ENCODE measurements around the gene RETREG1.

RETREG1 gene

DNA sequence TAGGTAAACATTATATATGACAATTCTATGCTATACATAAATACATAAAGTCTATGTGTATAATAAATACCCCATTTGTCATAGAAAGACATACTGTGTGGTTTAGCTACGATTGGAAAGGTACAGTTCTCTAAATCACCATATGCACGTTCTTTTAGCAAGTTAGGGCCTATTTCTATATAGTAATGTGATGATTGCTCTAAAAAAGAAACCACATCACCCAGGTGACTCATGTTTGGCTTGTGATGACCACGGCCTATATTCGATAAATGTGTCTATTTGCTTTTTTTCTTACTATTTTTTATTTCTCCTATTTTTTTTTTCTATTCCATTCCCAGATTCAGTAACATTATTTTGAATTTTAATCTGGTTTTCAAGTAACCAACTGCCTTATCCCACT lies 34.7 kb downstream of the RETREG1 start:
- DNase-seq (ENCODE audit: insufficient read length, low spot score): no peak
- TF ChIP-seq POLR2A (IDR thresholded peaks at IDR 0.05; ENCODE audit: low read depth, low read length): no peak
- no peak for FAIRE-seq

DNA sequence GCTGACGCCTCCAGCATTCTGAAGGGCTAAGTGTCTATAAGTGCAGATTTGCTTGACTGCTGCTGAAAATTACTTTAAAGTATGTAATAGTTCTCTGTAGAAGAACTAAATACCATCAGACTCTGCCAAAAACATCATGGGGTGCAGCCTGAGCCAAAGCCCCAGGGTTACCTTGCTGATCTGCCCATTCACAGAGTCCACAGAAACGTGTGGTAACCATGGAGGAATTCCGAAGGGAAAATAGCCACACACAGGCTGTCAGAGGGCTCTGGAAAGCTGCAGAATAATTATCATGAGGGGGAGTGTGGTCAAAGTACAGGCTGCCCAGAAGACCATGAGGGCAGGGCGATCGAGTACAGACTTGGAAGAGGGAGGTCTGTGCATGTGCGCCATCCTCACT lies 36.4 kb downstream of the RETREG1 start:
- FAIRE-seq (no peak), DNase-seq (ENCODE audit: insufficient read length, low spot score) (no peak)
- no peak for TF ChIP-seq POLR2A (IDR thresholded peaks at IDR 0.05; ENCODE audit: low read depth, low read length)

DNA sequence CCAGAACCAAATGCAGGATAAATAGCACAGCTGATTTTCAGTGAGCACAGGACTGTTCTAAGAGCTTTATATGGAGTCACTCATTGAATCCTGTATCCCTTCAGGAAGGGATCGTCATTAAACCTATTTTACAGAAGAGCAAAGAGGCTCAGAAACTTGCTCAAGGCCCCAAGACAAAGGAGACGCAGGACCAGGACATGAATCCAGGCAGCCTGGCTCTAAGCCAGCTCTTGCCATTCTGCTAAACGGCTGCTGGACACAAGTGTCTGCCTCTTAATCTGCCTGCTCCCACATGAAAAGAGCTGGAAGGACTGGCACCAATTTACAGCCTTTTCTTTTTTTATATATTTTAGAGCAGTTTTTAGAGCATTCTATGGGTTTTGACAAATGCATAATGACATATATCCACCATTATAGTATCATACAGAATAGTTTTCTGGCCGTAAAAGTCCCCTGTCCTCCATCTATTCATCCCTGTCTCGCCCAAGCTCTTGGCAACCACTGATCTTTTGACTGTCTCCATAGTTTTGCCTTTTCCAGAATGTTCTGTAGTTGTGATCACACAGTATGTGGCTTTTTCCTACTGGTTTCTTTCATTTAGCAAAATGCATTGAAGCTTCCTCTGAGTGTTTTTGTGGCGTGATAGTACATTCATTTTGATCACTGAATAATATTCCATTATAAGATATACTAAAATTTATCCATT lies 37.5 kb downstream of the RETREG1 start:
- no peak for DNase-seq (ENCODE audit: insufficient read length, low spot score)
- TF ChIP-seq POLR2A (IDR thresholded peaks at IDR 0.05; ENCODE audit: low read depth, low read length): no peak
- no peak for FAIRE-seq

DNA sequence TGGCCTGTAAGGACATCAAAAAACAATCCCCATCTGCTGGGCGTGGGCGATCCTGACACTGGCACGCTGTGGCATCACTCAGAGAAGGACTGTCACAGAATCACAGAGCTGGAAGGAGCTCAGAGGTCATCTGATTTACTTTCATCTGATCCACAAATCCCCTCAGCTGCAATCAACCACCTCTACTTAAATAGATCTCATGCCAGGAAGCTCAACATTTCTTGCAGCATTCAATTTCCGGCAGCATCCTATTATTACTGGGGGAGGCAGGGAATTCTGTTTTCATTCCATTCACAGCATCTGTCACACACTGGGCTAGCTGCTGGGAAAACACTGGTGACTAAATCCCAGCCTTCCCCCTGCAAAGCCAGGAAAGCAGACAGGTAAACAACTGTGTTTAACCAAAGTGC lies 38.3 kb downstream of the RETREG1 start:
- no peak for FAIRE-seq
- DNase-seq (ENCODE audit: insufficient read length, low spot score): no peak
- no peak for TF ChIP-seq POLR2A (IDR thresholded peaks at IDR 0.05; ENCODE audit: low read depth, low read length)

DNA sequence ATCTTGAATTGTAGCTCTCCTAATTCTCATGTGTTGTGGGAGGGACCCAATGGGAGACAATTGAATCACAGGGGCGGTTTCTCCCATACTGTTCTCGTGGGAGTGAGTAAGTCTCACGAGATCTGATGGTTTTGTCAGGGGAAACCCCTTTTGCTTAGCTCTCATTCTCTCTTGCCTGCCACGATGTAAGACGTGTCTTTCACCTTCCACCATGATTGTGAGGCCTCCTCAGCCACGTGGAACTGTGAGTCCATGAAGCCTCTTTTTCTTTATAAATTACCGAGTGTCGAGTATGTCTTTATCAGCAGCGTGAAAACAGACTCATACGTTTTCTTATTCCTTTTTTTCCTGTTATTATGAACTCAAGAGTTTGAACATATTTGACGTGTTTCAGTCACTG lies 39.1 kb downstream of the RETREG1 start:
- no peak for TF ChIP-seq POLR2A (IDR thresholded peaks at IDR 0.05; ENCODE audit: low read depth, low read length)
- FAIRE-seq (no peak), DNase-seq (ENCODE audit: insufficient read length, low spot score) (no peak)

DNA sequence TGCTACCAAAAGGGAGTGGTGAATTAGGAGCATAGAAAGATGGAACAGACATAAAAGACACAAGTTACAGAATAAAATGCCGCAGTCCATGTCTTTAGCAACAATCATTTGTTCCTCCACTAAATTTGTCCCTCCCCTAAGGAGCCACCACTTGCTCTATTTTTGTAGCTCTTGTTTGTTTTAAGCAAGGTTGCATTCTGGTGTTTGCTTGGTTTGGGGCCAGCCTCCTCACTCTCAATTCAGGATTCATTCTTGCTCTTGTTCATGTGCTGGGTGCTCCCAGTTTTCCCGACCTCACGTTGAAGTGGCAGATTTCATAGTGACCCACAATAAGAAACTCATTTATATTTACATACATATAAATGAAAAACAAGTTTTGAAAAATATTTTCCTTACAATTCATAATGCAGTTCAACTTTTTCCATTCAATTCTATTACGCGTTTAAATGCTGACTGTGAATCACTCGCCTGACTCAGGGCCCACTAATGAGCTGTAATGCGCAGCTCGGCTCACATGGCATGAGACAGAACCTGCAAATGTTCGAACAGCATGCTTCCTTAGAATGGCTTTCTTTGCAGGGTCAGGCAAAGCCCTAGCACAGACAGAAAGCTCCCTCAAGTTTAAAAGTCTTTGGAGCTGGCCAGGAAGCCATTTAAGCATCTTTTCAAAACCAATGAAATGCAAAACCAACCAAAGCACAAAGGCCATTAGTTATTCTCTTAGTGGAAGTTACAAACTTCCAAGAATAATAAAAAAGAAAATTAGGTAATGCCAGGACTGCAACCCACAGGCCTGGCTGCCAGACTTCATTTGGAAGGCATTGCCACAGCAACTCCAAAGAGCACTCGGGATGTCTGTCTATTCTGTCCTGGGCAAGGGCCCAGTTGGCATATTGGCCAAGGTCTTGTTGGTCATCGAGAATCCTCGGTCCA lies 41.7 kb downstream of the RETREG1 start:
- FAIRE-seq (peak; percentile 96), DNase-seq (ENCODE audit: insufficient read length, low spot score) (peak; percentile 67)
- no peak for TF ChIP-seq POLR2A (IDR thresholded peaks at IDR 0.05; ENCODE audit: low read depth, low read length)

DNA sequence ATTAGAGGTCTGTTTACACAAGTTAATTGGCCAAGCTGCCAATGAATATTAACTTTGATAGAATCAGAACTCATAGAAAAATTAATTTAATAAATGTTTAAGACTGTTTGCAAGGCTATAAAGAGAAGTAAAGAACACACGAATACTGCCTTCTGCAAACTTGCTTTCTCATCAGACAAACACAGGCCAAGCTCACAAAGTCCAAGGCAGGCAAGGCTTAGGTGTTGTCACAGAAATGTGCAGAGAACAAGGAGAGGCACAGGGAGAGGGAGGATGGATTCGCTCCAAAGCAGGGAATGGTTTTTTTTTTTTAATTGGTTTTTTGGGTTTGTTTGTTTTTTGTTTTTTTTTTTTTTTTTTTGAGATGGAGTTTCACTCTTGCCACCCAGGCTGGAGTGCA lies 43.4 kb downstream of the RETREG1 start:
- TF ChIP-seq POLR2A (IDR thresholded peaks at IDR 0.05; ENCODE audit: low read depth, low read length): no peak
- DNase-seq (ENCODE audit: insufficient read length, low spot score): no peak
- no peak for FAIRE-seq

DNA sequence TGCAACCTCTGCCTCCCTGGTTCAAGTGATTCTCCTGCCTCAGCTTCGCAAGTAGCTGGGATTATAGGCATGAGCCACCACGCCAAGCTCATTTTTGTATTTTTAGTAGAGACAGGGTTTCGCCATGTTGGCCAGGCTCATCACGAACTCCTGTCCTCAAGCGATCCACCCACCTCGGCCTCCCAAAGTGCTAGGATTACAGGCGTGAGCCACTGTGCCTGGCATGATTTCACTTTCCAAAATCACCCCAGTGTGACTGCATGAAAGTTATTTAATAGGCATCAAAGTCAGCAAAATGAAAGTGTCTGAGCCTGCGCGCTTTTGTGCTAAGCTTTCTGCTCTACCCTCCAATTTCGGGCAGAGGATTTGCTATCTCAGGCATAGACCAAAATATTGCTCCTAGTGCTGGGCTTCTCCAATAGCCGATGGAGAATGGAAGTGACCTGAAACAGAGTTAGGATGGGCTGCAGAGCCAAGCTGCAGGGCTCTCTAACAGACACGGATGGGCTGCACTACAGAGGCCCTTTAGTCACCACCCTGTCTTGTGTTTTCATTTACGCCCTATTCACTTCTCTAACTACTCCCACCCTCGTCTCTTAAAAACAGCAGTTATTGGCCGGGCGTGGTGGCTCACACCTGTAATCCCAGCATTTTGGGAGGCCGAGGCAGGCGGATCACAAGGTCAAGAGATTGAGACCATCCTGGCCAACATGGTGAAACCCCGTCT lies 44.3 kb downstream of the RETREG1 start:
- DNase-seq (ENCODE audit: insufficient read length, low spot score): no peak
- no peak for TF ChIP-seq POLR2A (IDR thresholded peaks at IDR 0.05; ENCODE audit: low read depth, low read length)
- FAIRE-seq: no peak

DNA sequence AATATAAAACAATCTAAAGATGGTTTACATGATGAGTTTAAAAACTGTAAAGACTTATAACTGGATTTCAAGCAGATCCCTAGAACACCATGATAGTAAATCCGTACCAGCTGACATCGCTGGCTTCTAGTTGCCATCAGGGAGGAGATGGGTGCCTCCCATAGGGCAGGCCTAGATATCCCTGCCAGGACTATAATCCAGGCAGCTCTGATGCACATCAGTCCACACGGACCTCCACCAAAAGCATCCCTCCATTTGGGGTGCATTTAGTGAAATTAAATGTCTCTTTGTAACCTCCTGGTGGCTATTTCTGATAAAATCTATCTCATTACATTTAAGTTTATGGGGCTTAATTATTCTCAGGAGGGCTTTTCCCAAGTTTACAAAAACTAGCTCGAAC lies 45.8 kb downstream of the RETREG1 start:
- no peak for FAIRE-seq
- no peak for TF ChIP-seq POLR2A (IDR thresholded peaks at IDR 0.05; ENCODE audit: low read depth, low read length)
- DNase-seq (ENCODE audit: insufficient read length, low spot score): no peak

DNA sequence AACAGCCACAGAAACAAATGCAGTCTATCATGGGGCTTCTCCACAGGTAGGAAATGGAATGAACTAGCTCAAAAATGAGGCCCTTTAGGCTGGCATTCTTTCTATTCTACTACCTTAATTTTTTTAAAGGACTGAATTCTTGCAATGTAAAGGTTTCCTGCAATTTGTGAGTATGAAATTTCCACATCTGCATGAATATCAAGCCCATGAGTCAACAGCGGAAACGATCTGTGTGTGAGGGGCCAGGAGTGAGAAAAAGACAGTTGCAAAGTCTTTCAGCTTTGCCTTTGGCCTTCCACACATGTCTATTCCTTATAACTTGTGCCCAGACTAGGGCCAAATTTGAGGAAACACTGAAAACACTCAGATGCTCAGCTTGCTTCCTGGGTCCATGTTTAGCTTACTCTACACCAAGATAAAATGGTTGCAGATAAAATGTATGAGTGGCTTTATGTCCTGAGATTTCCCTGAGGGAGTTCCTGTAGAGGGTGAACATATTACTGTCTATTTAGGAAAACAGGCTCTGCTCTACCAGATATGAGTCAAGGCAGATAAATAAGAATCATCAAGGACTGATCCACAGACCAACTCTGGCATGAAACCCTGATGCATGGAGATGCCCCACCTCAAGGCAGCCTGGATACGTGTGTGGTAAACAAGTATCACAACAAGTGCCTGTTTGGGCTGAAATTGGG lies 46.5 kb downstream of the RETREG1 start:
- FAIRE-seq (peak; percentile 81), DNase-seq (ENCODE audit: insufficient read length, low spot score) (peak; percentile 29)
- TF ChIP-seq POLR2A (IDR thresholded peaks at IDR 0.05; ENCODE audit: low read depth, low read length): no peak

DNA sequence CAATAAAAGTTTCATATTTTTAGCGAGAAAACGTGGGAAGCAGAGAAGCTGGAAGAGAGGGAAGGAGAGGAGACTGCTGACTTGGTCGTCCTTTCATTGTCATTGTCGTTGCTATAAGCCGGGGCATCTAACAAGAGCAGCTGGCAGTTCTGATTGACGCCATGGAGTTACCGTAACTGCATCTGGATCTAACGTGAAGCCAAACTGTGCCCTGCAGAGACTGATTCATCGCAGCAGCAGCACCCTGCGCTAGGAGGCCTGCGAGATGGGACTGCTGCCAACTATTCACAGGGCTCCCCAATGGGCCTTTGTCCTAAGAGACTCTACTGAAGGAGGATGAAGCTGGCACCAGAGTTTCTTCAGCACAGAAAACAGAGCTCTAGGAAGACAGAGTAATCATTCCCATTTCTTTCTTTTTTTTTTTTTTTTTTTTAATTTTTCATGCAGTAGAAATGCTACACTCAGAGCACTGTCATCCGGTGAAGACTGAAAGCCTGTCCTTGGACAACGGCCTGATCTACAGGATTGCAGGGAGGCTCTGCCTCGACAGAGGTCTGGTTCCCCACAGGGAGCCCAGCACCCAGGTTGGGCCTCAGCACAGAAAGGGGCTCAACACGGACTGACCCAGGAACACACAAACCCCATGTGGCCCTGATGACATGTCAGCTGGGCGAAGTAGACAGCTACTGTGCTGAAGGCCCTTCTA lies 47.8 kb downstream of the RETREG1 start:
- FAIRE-seq (peak; percentile 96), DNase-seq (ENCODE audit: insufficient read length, low spot score) (peak; percentile 80)
- TF ChIP-seq POLR2A (IDR thresholded peaks at IDR 0.05; ENCODE audit: low read depth, low read length): no peak

DNA sequence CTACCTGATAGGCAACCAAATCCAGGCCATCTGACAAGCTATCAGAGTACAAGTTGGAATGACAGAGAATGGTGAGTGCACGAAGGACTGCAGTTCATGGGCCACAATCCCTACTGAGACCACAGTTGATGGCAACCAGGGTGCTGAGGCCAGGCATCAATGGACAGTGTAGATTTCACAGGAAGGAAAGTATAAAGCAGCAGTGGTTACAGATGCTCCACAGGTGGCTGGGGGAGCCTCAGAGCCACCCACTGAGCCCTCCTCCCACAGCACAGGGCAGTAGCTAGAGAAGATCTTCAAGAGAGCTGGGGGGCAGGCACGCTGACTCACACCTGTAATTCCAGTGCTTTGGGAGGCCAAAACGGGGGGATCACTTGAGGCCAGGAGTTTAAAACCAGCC lies 49.4 kb downstream of the RETREG1 start:
- TF ChIP-seq POLR2A (IDR thresholded peaks at IDR 0.05; ENCODE audit: low read depth, low read length): no peak
- no peak for FAIRE-seq
- no peak for DNase-seq (ENCODE audit: insufficient read length, low spot score)

DNA sequence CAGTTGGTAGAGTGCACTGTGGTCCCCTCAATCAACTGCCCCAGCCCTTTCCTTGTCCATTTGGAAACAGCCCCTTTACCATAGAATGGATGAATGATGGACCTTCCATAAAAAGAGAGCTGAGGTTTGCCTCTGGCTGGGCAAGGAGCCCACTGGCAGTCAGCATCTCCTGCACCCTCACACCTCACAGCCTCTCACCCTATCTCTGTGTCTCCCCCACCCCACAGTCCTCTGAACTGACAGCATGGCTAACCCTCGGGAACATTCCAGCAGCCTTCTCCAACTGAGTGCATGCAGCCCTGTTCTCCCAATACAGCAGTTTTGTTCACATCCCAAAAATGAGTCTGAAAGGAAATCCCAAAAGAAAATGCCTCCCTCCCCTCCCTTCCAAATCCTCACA lies 51.7 kb downstream of the RETREG1 start:
- no peak for FAIRE-seq
- no peak for TF ChIP-seq POLR2A (IDR thresholded peaks at IDR 0.05; ENCODE audit: low read depth, low read length)
- no peak for DNase-seq (ENCODE audit: insufficient read length, low spot score)
